ENCODE measurements around the gene CDS2. TPM values are rescaled to one million over a fixed set of nuclear protein-coding genes. Genes with fewer than 3 reads are reported as not detected.

The CDS2 gene
- total RNA-seq (2022; extraction: Qiagen RNA extraction) = 53.1 to 66.2 TPM (median 63.0 TPM) in 5 replicates

GRCh38 chr20:5126512-5127203 is at the start of gene CDS2:
CDS2 (plus strand) TSS chr20:5127008; CDS start chr20:5127093, 85 bp downstream.

GRCh38 chr20:5119435-5120184 is 7.2 kb upstream of the CDS2 start, which contains the start of gene PCNA:
PCNA (minus strand) TSS chr20:5119958; CDS start chr20:5119798, 160 bp downstream.

Other genes starting within 250 kb of the CDS2 start
- 12.5 to 16.8 TPM (median 14.4 TPM) in 5 replicates for gene SLC23A2, start 125.5 kb upstream of the CDS2 start, total RNA-seq (2022; extraction: Qiagen RNA extraction)
- 104 to 112 TPM (median 107 TPM) in 5 replicates for gene TMEM230, start 13.9 kb upstream of the CDS2 start, total RNA-seq (2022; extraction: Qiagen RNA extraction)
- gene PCNA, start 7.0 kb upstream of the CDS2 start, total RNA-seq (2022; extraction: Qiagen RNA extraction) = 372 to 392 TPM (median 384 TPM) in 5 replicates
- not detected in 5 replicates for gene PROKR2, start 189.9 kb downstream of the CDS2 start, total RNA-seq (2022; extraction: Qiagen RNA extraction)